Stimulated activated CD4-positive, alpha-beta T cell treated with anti-CD3 and anti-CD28 coated beads, Interleukin-12 subunit alpha, Interleukin-12 subunit beta, amount 100 ng/mL, for 4 hours (primary cell): ENCODE results near the gene USP47.
"Not testable (repeated sequence)": the region's sequence is repeated elsewhere in the genome, so short reads cannot be mapped to it uniquely, and the experiment has no call there.

Experiments
- DNase-seq: peaks from one replicate; pipeline ENCODE4 v3.0.0-alpha.2; 2020

The USP47 gene

DNA sequence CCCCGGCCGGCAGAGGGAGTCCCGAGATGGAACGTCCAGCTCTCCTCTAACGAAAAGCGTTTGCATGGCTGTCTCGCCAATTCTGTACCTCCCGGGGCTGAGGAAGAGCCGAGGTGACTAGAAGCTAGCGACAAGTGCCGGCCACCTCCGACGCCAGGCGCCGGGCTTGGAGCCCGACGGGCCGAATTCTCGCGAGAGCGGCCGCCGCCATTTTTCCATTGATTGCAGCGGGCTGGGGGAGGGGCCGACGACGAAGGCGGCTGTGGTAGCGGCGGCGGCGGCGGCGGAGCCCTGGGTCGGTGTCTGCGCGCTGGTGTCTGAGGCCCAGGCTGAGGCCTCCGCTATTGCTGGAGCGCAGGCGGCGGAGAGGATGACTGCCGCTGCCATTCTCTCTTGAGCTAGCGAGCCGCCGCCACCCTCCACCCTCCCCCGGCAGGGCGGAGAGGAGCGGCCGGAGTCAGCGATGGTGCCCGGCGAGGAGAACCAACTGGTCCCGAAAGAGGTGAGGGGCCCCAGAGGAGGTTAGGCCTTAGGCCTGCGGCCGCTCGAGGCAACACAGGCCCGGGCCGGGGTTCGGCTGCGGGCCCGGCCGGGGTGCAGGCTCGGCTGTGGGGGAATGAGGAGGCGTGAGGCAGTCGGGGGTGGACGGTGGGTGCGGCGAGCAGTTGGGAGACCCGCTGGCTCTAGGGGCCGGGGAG, at the start of gene USP47:
USP47 (plus strand) TSS at position 250 of the 698 bp plus-strand sequence; CDS start at position 464, 214 bp downstream.
- peak; percentile 94 for DNase-seq

GRCh38 chr11:11793073-11793472, 48.7 kb upstream of the USP47 start:
- no peak for DNase-seq

GRCh38 chr11:11798586-11799438, 43.0 kb upstream of the USP47 start:
- DNase-seq = peak; percentile 64

DNA sequence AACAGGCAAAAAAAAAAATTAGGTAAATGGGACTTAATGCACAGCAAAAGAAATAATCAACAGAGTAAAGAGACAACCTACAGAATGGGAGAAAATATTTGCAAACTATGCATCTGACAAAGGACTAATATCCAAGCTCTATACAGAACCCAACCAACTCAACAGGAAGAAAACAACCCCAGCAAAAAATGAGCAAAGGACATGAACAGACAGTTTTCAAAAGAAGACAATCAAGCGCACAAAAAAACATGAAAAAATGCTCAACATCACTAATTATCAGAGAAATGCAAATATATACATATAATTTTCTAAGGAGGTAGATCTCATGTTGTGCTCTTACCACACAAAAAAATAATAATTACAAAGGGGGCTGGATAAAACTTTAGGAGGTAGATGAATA, 36.5 kb upstream of the USP47 start:
- DNase-seq = no peak

GRCh38 chr11:11806074-11806473, 35.7 kb upstream of the USP47 start:
- no peak for DNase-seq

GRCh38 chr11:11806586-11806985, 35.2 kb upstream of the USP47 start:
- no peak for DNase-seq

DNA sequence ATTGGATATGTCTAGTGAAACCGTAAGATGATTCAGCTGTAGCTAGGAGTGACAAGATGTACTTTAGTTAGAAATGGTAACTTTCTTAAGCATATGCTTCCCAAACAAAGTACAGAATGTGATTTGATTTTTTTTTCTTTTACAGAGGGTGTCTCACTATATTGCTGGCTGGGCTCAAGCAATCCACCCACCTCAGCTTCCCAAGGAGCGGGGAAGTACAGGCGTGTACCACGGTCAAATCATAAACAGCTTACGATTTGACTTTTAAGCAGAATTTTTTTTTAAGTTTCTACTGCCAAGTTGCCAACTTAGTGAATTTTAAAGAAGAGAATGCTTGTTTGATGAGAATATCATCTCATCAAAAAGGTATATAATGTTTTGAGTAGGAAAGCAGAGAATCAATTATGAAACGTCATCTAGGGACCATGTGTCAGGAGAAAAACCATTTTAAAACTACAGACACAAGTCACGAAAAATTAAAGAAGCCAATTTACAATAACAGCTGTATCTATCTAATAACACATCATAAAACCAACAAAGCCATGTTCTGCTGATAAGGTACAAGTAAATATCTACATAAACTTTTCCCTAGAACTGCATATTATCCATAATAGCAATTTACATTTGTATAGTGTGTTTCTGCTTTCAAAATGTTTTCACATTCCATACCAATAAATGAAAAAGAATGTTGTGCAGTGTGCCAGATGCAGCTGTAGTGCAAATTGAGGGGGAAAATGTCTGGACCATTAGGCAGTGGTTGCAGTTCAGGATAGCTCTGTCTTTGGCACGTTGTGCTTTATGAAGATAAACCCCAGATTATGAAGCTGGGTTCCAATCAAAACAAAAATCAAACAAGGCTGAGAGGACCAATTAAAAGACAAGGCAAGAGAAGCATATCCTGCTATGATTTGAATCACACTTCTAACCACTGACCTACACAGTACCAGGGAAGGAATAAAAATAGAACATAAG, 33.7 kb upstream of the USP47 start:
- DNase-seq = no peak

GRCh38 chr11:11808992-11809615, 32.7 kb upstream of the USP47 start:
- no peak for DNase-seq

DNA sequence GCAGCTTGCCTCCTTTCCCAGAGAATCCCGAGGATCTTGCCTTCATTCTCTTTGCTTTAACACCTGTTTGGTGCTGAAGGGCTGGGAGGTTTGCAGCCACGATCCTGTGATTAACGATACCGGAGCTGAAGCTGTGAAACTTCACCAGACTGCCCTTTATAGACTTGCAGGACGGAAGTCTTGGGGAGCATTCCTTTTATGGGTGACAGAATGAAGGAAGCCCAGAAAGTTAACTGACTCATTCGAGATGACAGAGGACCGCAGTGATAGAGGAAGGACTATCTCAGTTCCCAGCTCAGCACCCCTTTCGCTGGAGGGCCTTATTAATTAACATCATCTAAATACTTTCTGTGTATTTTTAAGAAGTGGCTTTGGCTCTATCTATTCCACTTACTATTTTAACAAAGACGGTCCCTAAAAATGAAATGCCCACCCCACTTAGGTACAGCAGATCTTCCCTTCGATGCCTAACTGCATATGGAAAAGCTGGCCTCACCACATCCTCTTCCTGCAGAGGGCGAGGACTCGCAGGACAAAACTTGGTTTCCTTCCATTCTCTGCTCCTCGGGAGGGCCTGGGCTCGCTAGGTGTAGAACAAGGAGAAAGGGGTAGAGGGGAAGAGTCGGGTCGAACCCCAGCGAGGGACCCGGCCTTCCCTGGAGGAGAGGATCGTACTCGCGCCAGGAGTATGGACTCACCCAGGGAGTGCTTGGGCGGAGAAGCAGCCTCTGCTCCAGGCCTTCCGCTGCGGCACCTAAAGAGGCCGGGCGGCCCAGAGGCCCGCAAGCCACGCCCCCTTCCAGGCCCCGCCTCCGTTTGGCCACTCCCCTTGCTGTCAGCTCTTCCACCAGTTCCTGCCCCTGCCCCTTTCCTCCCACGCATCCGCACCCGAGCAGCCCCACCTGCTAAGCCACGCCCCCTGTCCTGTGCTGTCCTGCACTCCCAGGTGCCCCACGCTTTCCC, 30.7 kb upstream of the USP47 start:
- no peak for DNase-seq

DNA sequence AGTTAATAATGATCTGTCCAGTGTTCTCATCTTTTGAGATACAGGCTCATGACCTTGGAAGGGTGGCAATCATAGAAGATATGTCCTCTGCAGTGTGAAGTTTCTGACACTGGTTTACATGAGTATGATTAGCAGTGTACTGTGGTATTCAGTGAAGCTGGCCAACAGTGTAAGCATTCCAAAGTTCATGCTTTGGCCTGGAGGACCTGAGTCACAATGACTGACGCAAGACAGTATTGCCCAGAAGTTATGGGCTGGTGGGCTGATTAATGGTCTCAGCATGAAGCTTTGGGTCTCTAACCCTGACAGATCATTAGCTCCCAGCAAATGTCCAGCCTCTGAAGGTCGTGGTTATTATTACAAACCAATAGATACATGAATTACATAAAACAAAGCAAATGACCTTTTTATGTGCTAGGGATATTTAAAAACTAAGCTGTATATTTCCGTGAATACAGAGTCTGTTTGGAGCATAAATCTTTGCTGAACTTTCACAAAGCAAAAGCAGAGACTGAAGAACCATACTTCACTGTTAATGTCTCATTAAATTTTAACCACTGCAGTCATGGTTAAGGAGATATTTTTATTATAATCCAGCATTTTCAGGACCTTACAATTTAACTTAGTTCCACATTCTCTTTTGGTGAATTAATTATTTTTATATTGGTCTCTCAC, 28.3 kb upstream of the USP47 start:
- DNase-seq = no peak

GRCh38 chr11:11814614-11815452, 26.9 kb upstream of the USP47 start:
- no peak for DNase-seq

DNA sequence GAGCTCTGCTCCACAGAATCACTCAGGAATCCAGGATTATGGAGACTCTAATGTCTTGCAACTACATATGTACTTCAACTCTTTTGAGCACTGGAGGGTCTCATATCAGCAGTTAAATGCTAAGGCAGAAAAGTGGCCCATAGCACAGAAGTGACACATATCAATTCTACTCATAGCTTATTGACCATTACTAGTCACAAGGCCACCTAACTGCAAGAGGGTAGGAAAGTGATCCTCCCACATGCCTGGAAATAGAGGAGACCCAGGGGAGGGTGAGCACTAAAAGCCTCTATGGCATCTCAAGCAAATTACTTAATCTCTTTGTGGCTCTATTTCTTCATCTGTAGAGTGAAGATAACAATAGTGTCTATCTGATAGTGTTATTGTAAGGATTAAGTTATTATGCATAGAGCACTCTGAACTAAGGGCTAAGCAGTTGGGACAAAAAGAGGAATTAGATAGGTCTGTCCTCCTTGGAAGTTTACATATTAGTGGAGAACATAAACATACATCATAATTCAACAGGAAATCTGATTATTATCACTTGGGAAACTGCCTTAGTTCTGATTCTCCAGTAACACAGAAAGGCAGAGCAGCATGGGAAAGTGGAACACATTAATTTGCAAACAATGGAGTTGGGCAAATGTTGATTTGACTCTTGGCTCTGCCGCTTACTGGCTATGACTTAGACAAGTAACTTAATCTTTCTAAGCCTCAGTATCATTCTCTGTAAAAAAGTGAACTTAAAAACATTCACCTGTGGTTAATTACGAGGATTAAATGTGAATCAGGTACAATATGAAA, 25.1 kb upstream of the USP47 start:
- no peak for DNase-seq

- DNase-seq = no peak
Observed at GRCh38 chr11:11817957-11818356, 23.8 kb upstream of the USP47 start.

DNA sequence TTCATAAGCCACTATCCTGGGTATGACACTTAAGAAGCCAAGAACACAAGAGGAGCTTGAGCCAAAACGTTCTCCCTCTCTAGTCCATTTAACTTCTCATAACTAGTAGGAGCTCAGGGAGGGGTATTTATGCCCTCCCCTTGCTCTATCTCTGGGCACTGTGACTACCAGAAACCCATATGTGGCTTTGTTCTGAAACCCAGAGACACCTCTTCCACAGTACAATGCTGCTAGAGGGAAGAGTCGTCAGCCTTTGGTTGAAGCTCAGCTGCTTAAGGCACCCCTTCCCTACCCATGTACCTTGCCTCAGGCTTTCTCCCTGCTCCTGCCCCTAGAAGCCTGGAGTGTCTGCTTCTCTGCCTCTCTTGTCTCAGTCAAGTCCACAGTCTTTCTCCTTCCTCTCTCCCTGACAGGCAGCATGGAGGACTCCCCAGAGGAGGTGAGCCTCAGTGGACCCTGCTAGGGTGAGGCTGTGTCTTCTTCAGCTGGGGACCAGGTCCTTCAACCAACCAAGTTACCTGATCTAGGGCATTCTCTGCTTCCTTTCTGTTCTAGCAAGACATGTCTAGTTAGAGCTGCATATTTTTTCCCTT, 23.1 kb upstream of the USP47 start:
- no peak for DNase-seq

DNA sequence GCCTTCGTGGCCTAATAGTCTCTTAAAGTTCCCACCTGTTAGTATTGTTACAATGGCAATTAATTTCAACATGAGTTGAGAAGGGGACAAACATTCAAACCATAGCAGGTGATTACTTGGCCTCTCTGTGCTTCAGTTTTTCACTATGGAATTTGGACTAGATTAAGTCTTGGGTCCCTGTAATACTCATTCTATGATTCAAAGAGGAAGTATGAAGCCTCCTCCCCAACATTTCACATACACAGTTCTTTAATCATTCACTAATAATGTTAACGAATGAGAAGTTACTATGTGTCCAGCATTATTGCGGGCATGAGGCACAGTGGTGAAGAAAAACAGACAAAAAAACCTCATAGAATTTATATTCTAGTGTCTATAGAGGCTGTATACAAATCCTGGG, 19.9 kb upstream of the USP47 start:
- DNase-seq = no peak

GRCh38 chr11:11822946-11823345, 18.8 kb upstream of the USP47 start:
- no peak for DNase-seq

DNA sequence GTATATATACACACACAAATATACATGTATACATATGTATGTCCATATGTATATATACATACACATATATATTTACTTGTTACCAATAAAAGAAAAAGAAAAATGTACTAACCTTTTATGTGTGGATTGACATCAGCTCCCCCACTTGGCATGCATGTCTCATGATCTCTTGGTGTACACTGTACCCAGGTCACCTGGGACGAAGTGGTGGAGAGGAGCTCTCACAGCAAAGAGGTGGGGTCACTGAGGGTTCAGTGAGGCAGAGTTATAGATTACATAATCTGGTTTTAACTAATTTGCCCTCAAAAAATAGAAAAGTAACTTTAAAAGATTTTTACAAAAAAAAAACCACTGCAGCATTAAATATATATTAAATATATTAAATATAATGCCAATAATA, 15.5 kb upstream of the USP47 start:
- DNase-seq = no peak

GRCh38 chr11:11827272-11827671, 14.5 kb upstream of the USP47 start:
- DNase-seq = no peak

- DNase-seq = not testable (repeated sequence)
Observed at GRCh38 chr11:11831406-11831805, 10.4 kb upstream of the USP47 start.
